OCI-M1 (cell line): ENCODE data around the gene PCDHA6.
"Not testable (repeated sequence)": the region's sequence is repeated elsewhere in the genome, so short reads cannot be mapped to it uniquely, and the experiment has no call there.

Source experiments
- DNase-seq: peaks from one replicate; lab custom pipeline; 2025; lab: John Stamatoyannopoulos, UW

PCDHA6 gene

DNA sequence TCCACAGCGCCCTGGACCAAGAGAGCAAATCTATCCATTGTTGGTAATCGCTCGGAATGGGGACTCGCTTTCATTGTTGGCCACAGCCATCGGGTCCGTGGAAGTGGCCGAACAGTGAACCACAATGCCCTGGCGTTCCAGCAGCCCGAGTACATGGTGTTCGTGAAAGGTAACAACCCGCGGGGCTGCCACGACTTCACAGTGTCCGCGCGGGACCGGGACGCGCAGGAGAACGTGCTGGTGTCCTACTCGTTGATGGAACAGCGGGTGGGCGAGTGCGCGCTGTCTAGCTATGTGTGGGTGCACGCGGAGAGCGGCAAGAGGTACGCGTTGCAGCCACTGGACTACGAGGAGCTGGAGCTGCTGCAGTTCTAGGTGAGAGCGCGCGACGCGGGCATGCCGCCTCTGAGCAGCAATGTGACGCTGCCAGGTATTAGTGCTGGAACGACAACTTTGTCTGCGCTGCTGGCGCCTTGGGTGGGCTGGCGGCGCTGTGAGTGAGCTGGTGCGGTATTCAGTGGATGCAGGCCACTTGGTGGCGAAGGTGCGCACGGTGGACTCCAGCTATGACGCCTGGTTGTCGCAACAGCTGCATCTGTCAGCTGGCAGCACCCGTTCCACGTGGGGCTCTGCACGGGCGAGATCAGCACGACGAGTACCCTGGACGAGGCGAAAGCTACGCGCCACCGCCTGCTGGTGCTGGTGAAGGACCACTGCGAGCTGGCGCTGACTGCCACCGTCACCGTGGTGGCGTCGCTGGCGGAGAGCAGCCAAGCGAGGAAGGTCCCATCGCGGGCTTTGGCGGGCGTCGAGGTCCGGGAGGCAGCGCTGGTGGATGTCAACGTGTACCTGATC, 34.9 kb downstream of the PCDHA6 start:
- no peak for DNase-seq

- peak; percentile 14 for DNase-seq
Observed at GRCh38 chr5:140868721-140869554, 41.2 kb downstream of the PCDHA6 start, which contains the start of gene PCDHA11. Gene PCDHA11, plus strand, starts transcription at chr5:140868957. Its CDS starts 147 bp downstream, at chr5:140869104.

DNA sequence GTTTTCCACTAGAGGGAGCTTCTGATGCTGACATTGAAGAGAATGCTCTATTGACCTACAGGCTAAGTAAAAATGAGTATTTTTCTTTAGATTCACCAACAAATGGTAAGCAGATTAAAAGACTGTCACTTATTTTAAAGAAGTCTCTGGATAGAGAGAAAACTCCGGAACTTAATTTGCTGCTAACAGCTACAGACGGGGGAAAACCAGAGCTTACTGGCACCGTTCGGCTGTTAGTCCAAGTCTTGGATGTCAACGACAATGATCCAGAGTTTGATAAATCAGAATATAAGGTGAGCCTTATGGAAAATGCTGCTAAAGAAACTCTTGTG, 41.8 kb downstream of the PCDHA6 start:
- no peak for DNase-seq

GRCh38 chr5:140870221-140871201, 42.8 kb downstream of the PCDHA6 start:
- no peak for DNase-seq

GRCh38 chr5:140875085-140876065, 47.6 kb downstream of the PCDHA6 start, which contains the start of gene PCDHA12:
Gene PCDHA12, plus strand, starts transcription at chr5:140875308. Its CDS starts 165 bp downstream, at chr5:140875473.
- no peak for DNase-seq

- not testable (repeated sequence) for DNase-seq
Observed at GRCh38 chr5:140876541-140877261, 48.9 kb downstream of the PCDHA6 start.

DNA sequence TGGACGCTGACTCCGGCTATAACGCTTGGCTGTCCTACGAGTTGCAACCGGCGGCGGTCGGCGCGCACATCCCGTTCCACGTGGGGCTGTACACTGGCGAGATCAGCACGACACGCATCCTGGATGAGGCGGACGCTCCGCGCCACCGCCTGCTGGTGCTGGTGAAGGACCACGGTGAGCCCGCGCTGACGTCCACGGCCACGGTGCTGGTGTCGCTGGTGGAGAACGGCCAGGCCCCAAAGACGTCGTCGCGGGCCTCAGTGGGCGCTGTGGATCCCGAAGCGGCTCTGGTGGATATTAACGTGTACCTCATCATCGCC, 49.5 kb downstream of the PCDHA6 start:
- DNase-seq = no peak
